HG03442 (cell line): ENCODE data around the gene KRTAP3-3.

Source experiments
- ATAC-seq: cut with Tn5 transposase; IDR thresholded peaks from one replicate; pipeline ENCODE4 v1.9.1; 2021; ENCODE audit warnings: mild to moderate bottlenecking, moderate library complexity; ENCODE audit not compliant: unreplicated experiment

KRTAP3-3 gene

GRCh38 chr17:40961591-40961990 is 32.4 kb downstream of the KRTAP3-3 start:
- ATAC-seq: no peak

GRCh38 chr17:40960144-40960543 is 33.8 kb downstream of the KRTAP3-3 start:
- ATAC-seq: no peak

GRCh38 chr17:40958086-40958953 is 35.6 kb downstream of the KRTAP3-3 start:
- no peak for ATAC-seq

GRCh38 chr17:40956401-40957254 is 37.3 kb downstream of the KRTAP3-3 start:
- ATAC-seq: no peak

- ATAC-seq: no peak
These were observed 40.1 kb downstream of the KRTAP3-3 start for GRCh38 chr17:40953881-40954280.

GRCh38 chr17:40952661-40953060 is 41.3 kb downstream of the KRTAP3-3 start:
- ATAC-seq: no peak

- ATAC-seq: no peak
These were observed 41.8 kb downstream of the KRTAP3-3 start for GRCh38 chr17:40952154-40952553.

- no peak for ATAC-seq
These were observed 42.8 kb downstream of the KRTAP3-3 start for GRCh38 chr17:40951011-40951622.

GRCh38 chr17:40950176-40950575 is 43.8 kb downstream of the KRTAP3-3 start:
- no peak for ATAC-seq

GRCh38 chr17:40949418-40949817 is 44.5 kb downstream of the KRTAP3-3 start:
- ATAC-seq: no peak

GRCh38 chr17:40947929-40948328 is 46.0 kb downstream of the KRTAP3-3 start:
- ATAC-seq: no peak

- no peak for ATAC-seq
These were observed 48.5 kb downstream of the KRTAP3-3 start for GRCh38 chr17:40945414-40945813.

GRCh38 chr17:40944531-40944930 is 49.4 kb downstream of the KRTAP3-3 start:
- ATAC-seq: no peak
